PC-3 (cell line): ENCODE data around the gene ADAMTSL2. TPM values are rescaled to one million over a fixed set of nuclear protein-coding genes. Genes with fewer than 3 reads are reported as not detected.

Experiments used
- ATAC-seq: fragments of 200-7000 bp; cut with Tn5 transposase; 2 replicates; pipeline ENCODE4 v1.9.1; 2020; ENCODE audit warnings: mild to moderate bottlenecking, moderate library complexity
- BruUV-seq: library from RNA; stranded (reverse); fragments of 400-500 nt; replicated peaks from 2 replicates; lab custom pipeline; 2021; lab: Mats Ljungman, UMichigan
- CTCF ChIA-PET: fragments of 300-600 bp; sonication (Branson Sonifier 250); formaldehyde crosslinking; loops from one replicate; lab custom pipeline; 2022; ENCODE audit warnings: antibody characterized with exemption; lab: Charles Lee
- POLR2A ChIA-PET: fragments of 300-600 bp; sonication (Branson Sonifier 250); formaldehyde crosslinking; loops from one replicate; lab custom pipeline; 2022; ENCODE audit warnings: antibody characterized with exemption; ENCODE audit not compliant: unreplicated experiment; lab: Charles Lee
- DNase-seq: peaks from one replicate; pipeline ENCODE4 v3.0.0-alpha.2; 2015
- H2AFZ ChIP-seq: fragments of 300-600 bp; sonication (generic); 2 replicates; pipeline ENCODE4 v1.6.0; 2016; ENCODE audit warnings: antibody characterized with exemption, low read length
- H3F3A ChIP-seq: fragments of 300-600 bp; sonication (generic); one replicate; pipeline ENCODE4 v1.6.0; 2017; ENCODE audit warnings: antibody characterized with exemption, low read length, control low read depth, mild to moderate bottlenecking; ENCODE audit not compliant: unreplicated experiment
- H3K27ac ChIP-seq: fragments of 300-600 bp; sonication (generic); 2 replicates; pipeline ENCODE4 v1.5.1; 2016; ENCODE audit warnings: mild to moderate bottlenecking, low read length
- H3K27me3 ChIP-seq: fragments of 300-600 bp; sonication (generic); 2 replicates; pipeline ENCODE4 v1.6.1; 2016; ENCODE audit warnings: low read length, mixed read lengths
- H3K36me3 ChIP-seq: fragments of 300-600 bp; sonication (generic); 2 replicates; pipeline ENCODE4 v1.6.1; 2016; ENCODE audit warnings: low read depth, mixed run types, low read length, mixed read lengths
- H3K4me1 ChIP-seq: fragments of 300-600 bp; sonication (generic); 2 replicates; pipeline ENCODE4 v1.5.1; 2016; ENCODE audit warnings: low read length; ENCODE audit not compliant: insufficient read depth
- H3K4me2 ChIP-seq: fragments of 300-600 bp; sonication (generic); 2 replicates; pipeline ENCODE4 v1.6.0; 2016; ENCODE audit warnings: low read length
- H3K4me3 ChIP-seq: fragments of 300-600 bp; sonication (generic); 2 replicates; pipeline ENCODE4 v1.5.1; 2016; ENCODE audit warnings: mild to moderate bottlenecking, low read length, mixed read lengths
- H3K79me2 ChIP-seq: fragments of 300-600 bp; sonication (generic); 2 replicates; pipeline ENCODE4 v1.6.1; 2017; ENCODE audit warnings: low read length, mixed read lengths
- H3K9ac ChIP-seq: fragments of 300-600 bp; sonication (generic); 2 replicates; pipeline ENCODE4 v1.6.0; 2016; ENCODE audit warnings: mild to moderate bottlenecking, low read length
- H3K9me2 ChIP-seq: fragments of 300-600 bp; sonication (generic); replicated peaks from 2 replicates; pipeline ENCODE4 v1.6.1; 2016; ENCODE audit warnings: mixed run types, low read length, mixed read lengths
- H3K9me3 ChIP-seq: fragments of 300-600 bp; sonication (generic); 2 replicates; pipeline ENCODE4 v1.6.1; 2016; ENCODE audit warnings: low read length, mixed read lengths
- H4K20me1 ChIP-seq: fragments of 300-600 bp; sonication (generic); 2 replicates; pipeline ENCODE4 v1.6.1; 2016; ENCODE audit warnings: low read length, mixed read lengths
- EZH2 ChIP-seq: fragments of 300-600 bp; sonication (generic); IDR thresholded peaks from one replicate; pipeline ENCODE4 v1.6.1; 2017; ENCODE audit warnings: antibody characterized with exemption, mild to moderate bottlenecking, low read length; ENCODE audit not compliant: unreplicated experiment
- EZH2phosphoT487 ChIP-seq: fragments of 300-600 bp; sonication (generic); IDR thresholded peaks from 2 replicates; pipeline ENCODE4 v1.6.1; 2018; ENCODE audit warnings: mild to moderate bottlenecking, antibody characterized with exemption, low read length, borderline replicate concordance
- intact Hi-C: fragments of 100-400 bp; cut with micrococcal nuclease; formaldehyde crosslinking; loops from 2 replicates; pipeline ENCODE4 v1.9.0; 2023
- total RNA-seq: library from RNA; depleted of rRNA; stranded (reverse); fragments of >200 nt; gene quantifications from 2 replicates; pipeline ENCODE4 v1.2.3, GENCODE V29; 2014
- TF ChIP-seq, protein P1 (sequence below): fragments of 300-600 bp; sonication (generic); conservative IDR thresholded peaks from 2 replicates; pipeline ENCODE4 v1.5.1; 2017; ENCODE audit warnings: antibody characterized with exemption, low read depth, mild to moderate bottlenecking, low read length

ADAMTSL2 gene
- total RNA-seq, 1 experiment from 2014 or later, result not detected

DNA sequence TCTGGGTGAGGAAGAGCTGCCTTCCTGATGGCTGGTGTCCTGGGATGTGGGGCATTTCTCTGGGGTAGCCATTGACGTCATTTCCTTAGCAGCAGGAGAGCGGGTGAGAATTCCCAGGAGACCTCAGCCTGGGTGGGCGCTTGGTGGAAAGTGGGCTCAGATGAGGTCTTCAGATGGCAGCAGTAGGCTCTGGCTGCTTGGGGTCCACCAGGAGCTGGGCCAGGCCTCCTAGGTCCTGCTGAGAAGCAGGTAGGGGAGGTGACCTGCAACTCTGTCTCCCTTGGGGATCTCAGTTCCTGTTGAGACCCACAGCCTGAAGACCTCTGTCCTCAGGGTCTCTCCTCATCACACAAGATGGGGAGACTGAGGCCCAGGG is 43.2 kb downstream of the ADAMTSL2 start:
- ATAC-seq, result no peak
- no peaks in the 10 kb centered on the region for H3F3A ChIP-seq
- H3K4me1 ChIP-seq, result no peaks in the 10 kb centered on the region
- no peak for DNase-seq
- H3K9ac ChIP-seq, result no peak overlapping the region
- H3K9me2 ChIP-seq, result no peaks in the 10 kb centered on the region
- ChIA-PET POLR2A (no interaction called here), CTCF (no interaction called here)
- intact Hi-C loops, result no loop called here
- H3K27ac ChIP-seq, result no peak overlapping the region
- H3K4me3 ChIP-seq, result no peak overlapping the region
- H3K9me3 ChIP-seq, result no peaks in the 10 kb centered on the region
- peaks cover 22% of the 10 kb centered on the region for H3K27me3 ChIP-seq
- TF ChIP-seq EZH2, result no peak
- no peak for TF ChIP-seq EZH2phosphoT487
- TF ChIP-seq, protein P1, sequence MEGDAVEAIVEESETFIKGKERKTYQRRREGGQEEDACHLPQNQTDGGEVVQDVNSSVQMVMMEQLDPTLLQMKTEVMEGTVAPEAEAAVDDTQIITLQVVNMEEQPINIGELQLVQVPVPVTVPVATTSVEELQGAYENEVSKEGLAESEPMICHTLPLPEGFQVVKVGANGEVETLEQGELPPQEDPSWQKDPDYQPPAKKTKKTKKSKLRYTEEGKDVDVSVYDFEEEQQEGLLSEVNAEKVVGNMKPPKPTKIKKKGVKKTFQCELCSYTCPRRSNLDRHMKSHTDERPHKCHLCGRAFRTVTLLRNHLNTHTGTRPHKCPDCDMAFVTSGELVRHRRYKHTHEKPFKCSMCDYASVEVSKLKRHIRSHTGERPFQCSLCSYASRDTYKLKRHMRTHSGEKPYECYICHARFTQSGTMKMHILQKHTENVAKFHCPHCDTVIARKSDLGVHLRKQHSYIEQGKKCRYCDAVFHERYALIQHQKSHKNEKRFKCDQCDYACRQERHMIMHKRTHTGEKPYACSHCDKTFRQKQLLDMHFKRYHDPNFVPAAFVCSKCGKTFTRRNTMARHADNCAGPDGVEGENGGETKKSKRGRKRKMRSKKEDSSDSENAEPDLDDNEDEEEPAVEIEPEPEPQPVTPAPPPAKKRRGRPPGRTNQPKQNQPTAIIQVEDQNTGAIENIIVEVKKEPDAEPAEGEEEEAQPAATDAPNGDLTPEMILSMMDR, result no peak
- BruUV-seq, result no TSS peak
- H3K4me2 ChIP-seq, result no peak overlapping the region
- H3K79me2 ChIP-seq, result no peaks in the 10 kb centered on the region
- H4K20me1 ChIP-seq, result no peaks in the 10 kb centered on the region
- no peak overlapping the region for H2AFZ ChIP-seq
- H3K36me3 ChIP-seq, result no peaks in the 10 kb centered on the region

GRCh38 chr9:133578524-133579441 is 44.3 kb downstream of the ADAMTSL2 start:
- Histone ChIP-seq H3F3A (no peaks in the 10 kb centered on the region), H3K9ac (no peak overlapping the region), H3K36me3 (no peaks in the 10 kb centered on the region), H2AFZ (no peak overlapping the region), H3K9me2 (no peaks in the 10 kb centered on the region), H3K4me2 (no peak overlapping the region), H3K27ac (no peak overlapping the region), H3K9me3 (no peaks in the 10 kb centered on the region), H3K4me3 (no peak overlapping the region), H3K79me2 (no peaks in the 10 kb centered on the region), H4K20me1 (no peaks in the 10 kb centered on the region), H3K27me3 (peaks cover 15% of the 10 kb centered on the region), H3K4me1 (no peaks in the 10 kb centered on the region)
- no peak for DNase-seq
- CTCF ChIA-PET, result no interaction called here
- POLR2A ChIA-PET, result no interaction called here
- intact Hi-C loops, result no loop called here
- TF ChIP-seq EZH2, result no peak
- no peak for TF ChIP-seq EZH2phosphoT487
- TF ChIP-seq, protein P1, result no peak
- ATAC-seq, result no peak
- BruUV-seq, result no TSS peak
